Measurements from ENCODE around the gene KRTAP2-2.

The KRTAP2-2 gene

DNA sequence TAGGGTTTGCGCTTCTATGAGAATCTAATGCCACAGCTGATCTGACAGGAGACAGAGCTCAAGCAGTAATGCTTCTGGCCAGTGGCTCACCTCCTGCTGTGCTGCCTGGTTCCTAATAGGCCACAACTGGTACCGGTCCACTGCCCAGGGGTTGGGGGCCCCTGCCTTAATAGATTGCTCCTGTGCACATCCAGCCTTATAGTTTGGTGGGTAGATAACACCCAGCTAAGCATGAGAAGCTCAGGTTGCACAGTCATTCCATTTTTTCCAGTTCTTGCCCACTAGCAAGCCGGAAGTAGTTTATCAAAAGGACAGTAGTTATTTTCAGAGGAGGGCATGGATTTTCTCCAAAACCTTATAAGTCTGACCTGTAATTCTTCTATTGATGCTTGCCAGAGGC lies 35.6 kb downstream of the KRTAP2-2 start:
- DNase-seq = no peak

DNA sequence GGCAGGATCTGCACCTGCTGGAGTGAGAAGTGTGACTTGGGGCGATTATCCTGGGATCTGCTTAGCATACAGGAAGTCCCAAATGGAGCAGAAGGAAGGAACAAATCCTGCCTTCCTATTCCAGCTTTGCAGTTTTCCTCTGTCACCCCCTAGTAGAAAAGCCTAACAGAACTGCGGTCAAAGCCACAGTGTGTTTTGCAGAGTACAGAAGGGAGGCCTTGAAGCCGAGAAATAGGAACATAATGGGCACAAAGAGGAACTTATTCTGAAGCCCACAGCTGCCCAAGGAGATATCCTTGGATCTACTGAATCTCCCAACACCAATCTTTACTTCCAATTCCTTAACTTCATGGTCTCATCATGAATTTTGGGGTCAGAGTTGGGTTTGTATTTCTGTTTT lies 36.5 kb downstream of the KRTAP2-2 start:
- no peak for DNase-seq

DNA sequence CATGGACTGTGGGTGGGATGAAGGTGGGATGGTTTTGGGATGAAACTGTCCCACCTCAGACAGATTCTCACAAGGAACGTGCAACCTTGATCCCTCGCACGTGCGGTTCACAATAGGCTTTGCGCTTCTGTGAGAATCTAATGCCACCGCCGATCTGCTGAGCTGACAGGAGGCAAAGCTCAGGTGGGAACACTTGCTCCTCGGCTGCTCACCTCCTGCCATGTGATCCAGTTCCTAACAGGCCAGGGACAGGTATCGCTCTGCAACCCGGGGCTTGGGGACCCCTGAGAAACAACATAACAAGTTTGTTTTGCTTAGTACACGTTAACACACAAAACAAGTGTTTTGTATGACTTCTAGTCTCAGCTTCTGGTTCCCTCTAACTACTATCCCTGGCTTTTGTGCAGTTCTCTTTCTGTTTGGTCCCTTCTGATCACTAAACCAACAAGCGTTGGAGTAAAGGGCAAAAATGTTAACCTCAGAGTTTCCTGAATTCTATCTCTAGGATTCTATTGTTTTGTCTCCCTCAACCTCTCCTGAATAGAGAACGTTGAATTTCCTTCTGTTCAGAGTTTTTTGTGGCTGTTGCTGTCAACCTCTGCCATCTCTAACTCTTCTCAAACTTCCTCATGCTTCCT lies 38.3 kb downstream of the KRTAP2-2 start:
- DNase-seq = no peak

DNA sequence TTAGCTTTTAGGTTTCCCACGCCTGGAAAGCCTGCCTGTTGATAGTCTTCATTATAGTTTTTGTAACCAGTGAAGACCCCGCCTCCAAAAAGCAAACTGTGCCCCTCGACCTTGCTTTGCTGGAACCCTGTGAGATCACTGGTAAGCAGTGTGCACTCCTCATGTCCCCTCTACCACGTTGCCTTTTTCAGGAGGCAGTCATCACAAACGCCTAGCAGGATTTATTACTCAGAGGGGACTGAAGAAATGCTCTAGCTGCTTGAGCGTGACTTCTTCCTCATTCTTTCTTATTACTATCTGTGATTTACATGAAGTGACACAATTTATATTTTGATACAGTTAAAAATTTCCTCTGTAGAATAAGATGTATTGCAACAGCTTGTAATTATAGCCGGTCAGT lies 39.6 kb downstream of the KRTAP2-2 start:
- DNase-seq = no peak

DNA sequence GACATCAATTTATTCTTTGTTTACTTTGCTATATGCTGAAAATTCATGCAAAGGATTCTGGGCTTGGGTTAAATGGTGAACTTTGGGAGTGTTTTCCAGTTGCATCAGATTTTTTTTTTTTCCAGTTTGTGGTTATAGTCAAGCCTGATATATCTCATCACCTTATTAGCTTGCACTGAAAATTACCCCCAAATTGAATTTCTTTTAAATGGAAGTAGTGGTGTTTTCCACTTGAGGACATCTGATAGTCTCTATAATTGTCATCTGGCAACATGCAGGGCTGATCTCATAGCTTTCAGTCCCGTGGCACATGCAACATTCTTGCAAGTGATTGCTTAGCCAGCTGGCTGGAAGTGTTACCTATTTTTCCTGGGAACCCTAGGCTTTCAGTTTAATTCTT lies 41.4 kb downstream of the KRTAP2-2 start:
- no peak for DNase-seq

DNA sequence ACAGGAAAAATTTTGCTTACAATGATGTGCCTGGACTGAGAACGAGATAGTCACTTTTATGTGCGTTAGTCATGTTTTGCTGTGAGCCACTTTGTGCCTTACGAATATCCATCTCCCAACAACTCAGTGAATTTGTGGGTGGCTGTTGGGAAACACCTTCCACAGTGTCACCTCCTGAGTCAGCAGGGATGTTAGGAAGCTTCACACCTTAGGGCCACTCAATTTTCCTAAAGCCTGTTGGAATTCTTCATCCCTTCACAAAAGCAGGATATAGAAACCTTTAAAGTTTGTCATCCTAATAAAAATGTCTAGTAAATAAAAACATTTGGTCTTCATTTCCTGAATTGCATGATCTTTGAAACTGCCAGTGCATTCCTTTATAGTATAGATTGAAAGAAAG lies 41.8 kb downstream of the KRTAP2-2 start:
- DNase-seq = no peak

DNA sequence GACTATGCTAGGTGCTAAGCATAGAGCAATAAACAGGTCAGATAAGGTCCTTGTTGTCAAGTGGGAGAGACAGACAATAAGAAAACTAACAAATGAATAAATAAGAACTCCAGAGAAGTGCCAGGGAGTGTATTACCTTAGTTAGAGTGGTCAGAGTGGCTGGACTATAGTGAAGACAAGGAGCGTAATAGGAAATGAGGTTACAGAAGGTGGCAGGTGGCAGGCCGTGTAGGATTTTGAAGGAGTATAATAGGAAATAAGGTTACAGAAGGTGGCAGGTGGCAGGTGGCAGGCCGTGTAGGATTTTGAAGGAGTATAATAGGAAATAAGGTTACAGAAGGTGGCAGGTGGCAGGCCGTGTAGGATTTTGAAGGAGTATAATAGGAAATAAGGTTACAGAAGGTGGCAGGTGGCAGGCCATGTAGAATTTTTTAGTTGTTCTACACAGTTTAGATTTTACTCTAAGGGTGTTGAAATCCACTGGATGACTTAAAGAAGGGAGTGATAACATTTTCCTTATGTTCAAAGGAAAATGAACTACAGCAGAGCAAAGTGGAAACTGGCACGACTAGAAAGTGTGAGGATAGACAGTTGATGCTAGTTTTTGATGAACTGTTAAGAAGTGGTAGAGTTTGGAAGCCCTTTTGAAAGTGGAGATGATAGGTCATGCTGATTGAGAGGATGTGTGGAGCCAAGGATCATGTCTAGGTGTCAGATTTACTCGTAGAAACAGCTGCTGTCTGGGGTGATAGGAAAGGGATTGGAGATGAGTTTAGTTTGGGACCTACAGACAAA lies 42.5 kb downstream of the KRTAP2-2 start:
- no peak for DNase-seq

GRCh38 chr17:41010441-41010840 lies 44.6 kb downstream of the KRTAP2-2 start:
- DNase-seq = no peak

DNA sequence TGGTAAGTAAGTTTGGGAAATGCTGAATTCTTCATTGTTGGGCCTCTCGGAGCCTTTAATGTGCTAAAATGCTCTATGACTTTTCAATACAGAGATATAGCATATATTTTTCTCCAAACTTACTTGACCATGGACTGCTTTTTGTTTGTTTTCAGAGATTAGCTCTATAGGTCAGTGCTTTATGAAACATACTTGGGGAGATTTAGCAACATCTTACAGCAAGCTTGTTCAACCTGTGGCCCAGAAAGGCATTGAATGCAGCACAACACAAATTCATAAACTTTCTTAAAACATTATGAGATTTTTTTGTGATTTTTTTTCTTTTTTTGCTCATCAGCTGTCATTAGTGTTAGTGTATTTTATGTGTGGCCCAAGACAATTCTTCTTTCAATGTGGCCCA lies 45.1 kb downstream of the KRTAP2-2 start:
- DNase-seq = no peak

GRCh38 chr17:41009301-41009760 lies 45.7 kb downstream of the KRTAP2-2 start:
- DNase-seq = no peak

GRCh38 chr17:41008811-41009210 lies 46.2 kb downstream of the KRTAP2-2 start, which contains the start of gene KRTAP3-1:
KRTAP3-1 (minus strand) TSS chr17:41009128; CDS start chr17:41009074, 54 bp downstream.
- DNase-seq = no peak

Data from CD4-positive, alpha-beta T cell treated with Interleukin-17A for 1 hour (primary cell).